Hepatocyte (in vitro differentiated cells): ENCODE data around the gene PCSK6.

Source experiments
- CTCF ChIP-seq: fragments of 200-600 bp; sonication (generic); IDR thresholded peaks from 2 replicates; pipeline ENCODE4 v1.5.1; 2016; ENCODE audit warnings: antibody characterized with exemption, mild to moderate bottlenecking; ENCODE audit not compliant: poor library complexity
- EZH2 ChIP-seq: fragments of 200-600 bp; sonication (generic); IDR thresholded peaks from 2 replicates; pipeline ENCODE4 v1.6.1; 2016; ENCODE audit warnings: antibody characterized with exemption, mild to moderate bottlenecking, borderline replicate concordance

DNA sequence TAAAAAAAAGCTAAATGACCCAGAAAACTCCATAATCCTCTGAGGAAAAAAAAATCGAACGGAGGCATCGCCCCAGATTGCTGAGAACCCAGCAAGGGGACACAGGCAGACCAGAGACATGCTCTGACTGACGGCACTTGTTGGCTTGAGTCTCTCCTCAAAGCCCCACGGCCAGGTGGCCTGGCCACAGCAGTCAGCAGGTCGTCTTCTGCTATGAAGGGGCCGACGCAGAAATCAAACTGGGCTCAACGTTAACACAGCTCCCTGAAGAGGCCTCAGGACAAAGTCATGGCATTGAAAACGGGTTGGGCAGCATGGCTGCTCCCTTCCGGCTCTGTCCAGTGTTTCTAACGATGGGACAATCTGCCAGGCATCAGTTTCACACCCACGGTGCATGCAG is 17.5 kb downstream of the PCSK6 start:
- TF ChIP-seq CTCF = no peak
- TF ChIP-seq EZH2 = no peak
